ENCODE results near the gene LAD1.

The LAD1 gene

DNA sequence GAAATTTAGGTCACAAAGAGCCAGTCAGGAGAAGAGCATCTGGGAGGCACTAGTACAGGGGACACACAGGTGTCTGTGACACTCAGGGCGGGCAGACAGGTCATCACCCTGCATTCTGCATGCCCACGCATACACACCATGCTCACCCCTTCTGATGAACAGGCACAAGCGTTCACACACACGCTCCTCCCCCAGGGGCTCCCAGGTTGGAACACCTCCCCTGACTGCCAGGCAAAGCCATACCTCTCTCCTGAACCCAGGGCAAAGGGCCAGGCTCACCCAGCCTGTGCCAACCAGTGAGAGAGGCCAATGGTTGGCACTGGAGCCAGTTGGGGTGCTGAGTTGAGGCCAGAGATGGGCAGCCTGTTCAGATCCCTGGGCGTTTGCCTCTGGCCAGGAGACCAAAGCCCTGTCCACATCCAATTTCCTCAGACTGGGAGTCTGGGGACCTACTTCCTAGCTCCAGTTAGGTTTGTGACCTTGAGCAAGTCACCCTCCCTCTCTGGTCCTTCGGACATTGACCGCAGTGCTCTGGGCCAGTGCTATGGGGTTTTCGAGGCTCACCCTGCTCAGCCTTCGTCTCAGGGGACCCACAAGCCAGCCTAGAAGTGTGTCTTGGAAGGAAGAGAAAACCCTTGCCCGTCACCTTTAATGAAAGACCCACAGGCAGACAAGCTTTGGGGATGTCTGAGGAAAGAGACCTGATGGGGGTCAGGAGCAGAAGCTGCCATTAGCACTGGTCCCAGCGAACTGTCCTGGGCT, 5.8 kb upstream of the LAD1 start:
- Mint-ChIP-seq H3K4me3 (no peak overlapping the region), H3K27me3 (no peaks in the 10 kb centered on the region), H3K27ac (no peak overlapping the region), H3K36me3 (ENCODE audit: low read depth) (no peaks in the 10 kb centered on the region), H3K4me1 (ENCODE audit: low read depth) (no peaks in the 10 kb centered on the region), H3K9me3 (no peaks in the 10 kb centered on the region)

DNA sequence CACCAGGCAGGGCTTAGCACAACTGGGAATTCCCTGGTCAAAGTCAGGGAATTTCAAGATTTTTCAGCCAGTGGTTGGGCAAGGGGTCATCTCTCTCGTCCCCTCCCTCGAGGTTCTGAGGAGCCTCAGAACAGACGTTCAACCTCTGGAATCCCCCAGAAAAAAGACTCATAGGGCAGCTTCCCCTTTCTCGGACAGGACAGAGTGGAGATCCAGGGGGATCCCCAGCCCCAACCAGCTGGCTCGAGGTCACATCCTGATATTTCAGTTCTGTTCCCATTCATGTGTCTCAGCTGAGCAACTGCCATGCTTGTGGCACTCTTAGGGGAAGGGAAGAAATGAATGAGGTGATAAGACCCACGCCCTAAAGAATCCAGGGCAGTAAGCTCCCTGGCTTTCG, 4.9 kb upstream of the LAD1 start:
- Mint-ChIP-seq H3K27ac (no peak overlapping the region), H3K27me3 (no peaks in the 10 kb centered on the region), H3K4me1 (ENCODE audit: low read depth) (no peaks in the 10 kb centered on the region), H3K9me3 (no peaks in the 10 kb centered on the region), H3K4me3 (no peak overlapping the region), H3K36me3 (ENCODE audit: low read depth) (no peaks in the 10 kb centered on the region)

DNA sequence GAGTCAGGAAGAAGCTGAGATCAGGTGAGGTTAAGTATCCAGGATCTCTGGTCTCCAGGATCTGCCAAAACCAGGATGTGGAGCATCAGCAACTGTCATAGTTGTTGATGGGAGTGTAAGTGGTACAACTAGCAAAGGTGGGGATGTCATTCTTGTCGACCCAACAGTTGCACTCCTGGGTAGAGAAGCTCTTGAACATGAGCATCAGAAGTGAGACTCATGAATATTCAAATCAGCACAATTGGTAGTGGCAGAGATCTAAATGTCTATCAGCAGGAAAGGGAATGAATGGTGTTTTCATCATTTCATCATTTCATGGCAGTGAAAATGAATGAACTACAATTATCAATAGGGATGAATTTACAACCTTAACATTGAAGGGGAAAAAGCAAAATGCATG, 4.2 kb upstream of the LAD1 start:
- no peaks in the 10 kb centered on the region for H3K4me1 Mint-ChIP-seq (ENCODE audit: low read depth)
- no peak overlapping the region for H3K27ac Mint-ChIP-seq
- H3K27me3 Mint-ChIP-seq: peaks cover 6% of the 10 kb centered on the region
- H3K4me3 Mint-ChIP-seq: no peak overlapping the region
- H3K36me3 Mint-ChIP-seq (ENCODE audit: low read depth): no peaks in the 10 kb centered on the region
- H3K9me3 Mint-ChIP-seq: no peaks in the 10 kb centered on the region

DNA sequence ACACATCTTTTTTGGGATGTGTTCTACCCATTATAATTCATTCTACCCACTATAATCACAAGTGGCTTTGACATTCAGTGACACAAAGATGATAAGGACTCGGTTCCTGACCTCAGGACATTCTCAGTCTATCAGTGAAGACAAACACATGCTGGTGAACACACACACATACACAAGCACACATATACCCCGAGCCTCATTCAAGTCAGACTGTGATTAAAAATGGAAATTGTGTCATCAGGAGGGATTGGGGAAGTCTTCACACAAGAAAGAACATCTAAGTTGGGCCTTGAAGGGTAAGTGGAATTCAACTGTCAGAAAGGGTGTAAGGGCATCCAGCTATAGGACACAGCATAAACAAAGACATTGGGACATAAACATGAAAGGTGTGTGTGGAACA, 2.6 kb upstream of the LAD1 start:
- Mint-ChIP-seq H3K4me3 (no peak overlapping the region), H3K9me3 (no peaks in the 10 kb centered on the region)

DNA sequence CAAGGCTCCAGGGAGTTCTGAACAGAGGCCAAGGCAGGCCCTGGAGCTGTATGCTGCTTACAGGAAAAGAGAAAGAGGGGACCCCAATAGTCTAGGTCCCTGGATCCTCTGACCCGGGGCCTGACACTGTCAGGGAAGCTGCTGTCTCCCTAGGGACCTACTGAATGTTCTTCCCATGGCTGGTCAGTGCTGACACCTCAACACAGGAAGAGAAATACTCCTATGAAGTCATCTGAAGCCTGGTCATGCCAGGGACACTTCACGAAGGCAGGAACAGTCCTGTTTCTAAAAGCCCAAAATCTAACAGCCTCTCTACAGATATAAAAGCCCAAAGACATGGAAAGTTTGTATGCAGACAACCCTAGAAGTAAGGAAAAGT, 1.7 kb upstream of the LAD1 start:
- H3K27ac Mint-ChIP-seq: no peak overlapping the region
- no peaks in the 10 kb centered on the region for H3K9me3 Mint-ChIP-seq
- H3K27me3 Mint-ChIP-seq: peaks cover 22% of the 10 kb centered on the region
- no peaks in the 10 kb centered on the region for H3K36me3 Mint-ChIP-seq (ENCODE audit: low read depth)
- H3K4me1 Mint-ChIP-seq (ENCODE audit: low read depth): no peaks in the 10 kb centered on the region
- H3K4me3 Mint-ChIP-seq: no peak overlapping the region

More for the DNA sequence above, 2.6 kb upstream of the LAD1 start:
- H3K36me3 Mint-ChIP-seq (ENCODE audit: low read depth): no peaks in the 10 kb centered on the region
- no peak overlapping the region for H3K27ac Mint-ChIP-seq
- no peaks in the 10 kb centered on the region for H3K4me1 Mint-ChIP-seq (ENCODE audit: low read depth)
- H3K27me3 Mint-ChIP-seq: peaks cover 16% of the 10 kb centered on the region

DNA sequence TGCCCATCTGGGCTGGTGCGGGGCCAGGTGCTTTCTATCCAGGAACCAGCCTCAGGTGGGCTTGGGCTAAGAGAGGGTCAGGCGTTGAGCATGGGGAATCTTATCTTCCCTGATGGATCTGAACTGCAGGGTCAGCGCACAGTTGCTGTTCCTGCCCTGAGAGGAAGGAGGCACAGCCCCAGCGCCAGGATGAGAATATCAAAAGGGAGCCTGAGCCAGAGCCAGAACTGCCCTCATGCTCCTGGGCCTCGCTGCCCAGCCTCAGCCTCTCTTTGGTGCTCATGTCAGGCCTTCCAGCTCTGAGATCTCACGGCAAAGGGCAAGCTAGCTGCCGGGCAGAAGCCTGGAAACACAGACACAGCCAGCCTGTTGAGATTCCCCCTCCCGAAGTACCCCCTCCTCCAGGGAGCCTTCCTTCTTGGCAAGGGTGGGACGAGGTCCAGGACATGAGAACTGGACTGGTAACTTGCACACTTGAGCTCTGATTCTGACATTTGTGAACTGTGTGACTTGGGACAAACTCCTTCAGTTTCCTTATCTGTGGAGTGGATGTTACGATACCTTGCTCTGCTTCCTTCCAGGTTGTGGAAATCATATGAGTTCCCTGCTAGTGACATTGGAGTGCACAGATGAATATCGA, 1.2 kb upstream of the LAD1 start:
- no peak overlapping the region for H3K27ac Mint-ChIP-seq
- no peaks in the 10 kb centered on the region for H3K36me3 Mint-ChIP-seq (ENCODE audit: low read depth)
- no peak overlapping the region for H3K4me3 Mint-ChIP-seq
- H3K9me3 Mint-ChIP-seq: no peaks in the 10 kb centered on the region
- H3K4me1 Mint-ChIP-seq (ENCODE audit: low read depth): no peaks in the 10 kb centered on the region
- peaks cover 22% of the 10 kb centered on the region for H3K27me3 Mint-ChIP-seq

DNA sequence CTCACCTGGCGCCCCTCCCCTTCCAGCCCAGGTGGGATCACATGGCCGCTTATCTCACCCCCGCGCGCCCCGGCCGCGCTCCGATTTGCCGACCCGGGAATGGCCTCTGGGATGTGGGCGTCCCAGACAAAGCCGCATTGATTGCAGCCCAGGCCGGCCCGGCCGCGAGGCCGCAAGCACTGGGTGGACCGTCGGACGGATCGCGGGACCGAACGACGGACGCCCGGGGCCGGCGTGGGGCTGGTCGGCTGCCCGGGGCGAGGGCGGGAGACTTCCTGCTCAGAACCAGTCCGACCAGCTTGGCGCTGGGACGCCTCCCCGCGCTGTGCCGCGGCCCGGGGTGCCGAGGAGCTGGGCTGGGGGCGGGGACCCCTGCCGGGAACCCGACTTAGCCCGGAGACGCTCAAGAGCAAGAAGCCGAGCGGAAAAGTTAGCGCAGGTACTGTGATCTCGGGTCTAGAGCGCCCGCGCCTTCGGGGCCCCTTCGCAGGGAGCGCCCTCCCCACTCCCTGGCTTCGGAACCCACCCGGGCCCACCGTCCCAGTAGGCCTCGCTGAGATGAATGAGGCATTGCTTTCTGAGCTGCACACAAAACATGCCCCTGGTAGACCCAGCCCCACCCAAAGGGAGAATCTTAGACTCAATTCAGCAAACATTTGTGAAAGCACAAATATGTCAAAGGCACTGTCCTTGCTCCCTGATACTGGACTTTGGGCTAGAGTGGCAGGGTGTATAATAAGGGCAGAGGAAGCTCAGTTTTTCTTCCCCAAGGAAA, 415 bp upstream of the LAD1 start:
- Mint-ChIP-seq H3K27ac (no peak overlapping the region), H3K9me3 (no peaks in the 10 kb centered on the region), H3K27me3 (peaks cover 26% of the 10 kb centered on the region), H3K4me3 (no peak overlapping the region), H3K4me1 (ENCODE audit: low read depth) (no peaks in the 10 kb centered on the region), H3K36me3 (ENCODE audit: low read depth) (no peaks in the 10 kb centered on the region)

- Mint-ChIP-seq H3K36me3 (ENCODE audit: low read depth) (no peaks in the 10 kb centered on the region), H3K9me3 (no peaks in the 10 kb centered on the region), H3K4me3 (no peak overlapping the region), H3K27me3 (peaks cover 29% of the 10 kb centered on the region), H3K27ac (no peak overlapping the region), H3K4me1 (ENCODE audit: low read depth) (no peaks in the 10 kb centered on the region)
Observed at GRCh38 chr1:201397675-201398074, 1.4 kb downstream of the LAD1 start.

DNA sequence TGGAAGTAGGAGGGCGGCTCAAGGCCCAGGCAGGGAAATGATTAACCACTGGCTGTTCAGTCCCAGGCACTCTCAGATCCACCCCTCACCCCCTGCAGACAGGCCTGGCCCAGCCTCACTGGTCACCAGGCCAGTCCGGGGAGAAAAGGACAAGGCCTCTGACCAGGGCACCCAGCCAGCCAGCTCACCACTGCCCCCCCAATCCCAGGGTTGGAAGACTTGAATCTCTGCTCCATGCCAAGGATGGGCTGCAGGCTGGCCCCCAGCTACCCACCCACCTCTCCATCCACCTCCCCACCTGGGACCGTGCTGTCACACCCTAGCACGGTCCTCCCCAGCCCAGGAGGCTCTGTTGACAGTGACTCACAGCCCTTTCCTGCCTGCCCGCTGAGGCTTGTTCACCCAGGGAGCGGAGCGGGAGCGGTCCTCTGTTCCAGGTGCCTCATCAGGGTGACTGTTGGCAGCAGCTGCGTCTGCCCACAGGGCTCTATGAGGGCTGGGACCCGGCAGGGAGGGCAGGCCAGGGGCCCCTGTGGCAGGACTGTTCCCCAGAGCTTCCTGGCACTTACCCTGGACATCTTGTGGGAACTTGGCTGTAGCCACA, 2.2 kb downstream of the LAD1 start:
- Mint-ChIP-seq H3K4me1 (ENCODE audit: low read depth) (no peaks in the 10 kb centered on the region), H3K27me3 (peaks cover 29% of the 10 kb centered on the region)

DNA sequence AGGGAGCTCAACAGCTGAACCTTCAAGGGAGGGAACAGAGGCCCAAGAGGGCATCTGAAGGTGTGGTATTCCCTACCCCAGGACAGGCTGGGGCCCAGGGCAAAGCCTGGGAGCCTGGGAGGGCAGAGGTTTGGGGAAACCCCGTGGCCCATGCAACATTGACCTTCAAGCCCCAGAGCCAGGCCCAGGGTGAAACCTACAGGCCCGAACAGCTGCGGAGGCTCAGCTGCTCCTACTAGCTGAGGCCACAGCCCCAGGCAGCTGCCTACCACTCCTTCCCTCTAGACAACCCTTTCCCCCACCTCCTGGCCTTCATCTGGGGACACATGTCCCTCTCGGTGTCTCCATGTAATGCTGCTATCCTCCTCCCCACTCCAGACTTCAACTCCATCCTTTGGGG, 3.2 kb downstream of the LAD1 start:
- Mint-ChIP-seq H3K4me3 (no peak overlapping the region), H3K9me3 (no peaks in the 10 kb centered on the region), H3K4me1 (ENCODE audit: low read depth) (no peaks in the 10 kb centered on the region), H3K27ac (no peak overlapping the region), H3K36me3 (ENCODE audit: low read depth) (no peaks in the 10 kb centered on the region), H3K27me3 (peaks cover 33% of the 10 kb centered on the region)

More for the DNA sequence above, 2.2 kb downstream of the LAD1 start:
- Mint-ChIP-seq H3K4me3 (no peak overlapping the region), H3K36me3 (ENCODE audit: low read depth) (no peaks in the 10 kb centered on the region), H3K9me3 (no peaks in the 10 kb centered on the region), H3K27ac (no peak overlapping the region)

DNA sequence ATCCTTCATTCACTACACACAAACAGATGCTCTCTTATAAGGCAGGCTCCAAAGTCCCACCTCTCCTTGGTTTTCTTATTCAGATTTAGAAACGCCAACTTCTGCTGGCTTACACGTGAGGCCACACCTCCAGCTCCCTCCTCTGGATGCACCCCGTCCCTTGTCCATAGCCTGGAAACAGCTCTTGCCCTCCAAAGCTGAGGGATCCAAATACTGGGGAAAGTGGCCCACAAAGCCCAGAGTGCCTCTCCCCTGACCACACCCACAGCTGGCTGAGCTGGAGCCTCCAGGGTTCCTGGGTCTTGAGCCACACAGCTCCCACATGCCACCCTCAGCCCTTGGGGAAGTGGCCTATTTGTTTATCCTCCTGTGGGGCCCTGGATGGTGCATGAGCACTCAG, 4.5 kb downstream of the LAD1 start:
- Mint-ChIP-seq H3K27me3 (peaks cover 33% of the 10 kb centered on the region), H3K4me3 (no peak overlapping the region)

GRCh38 chr1:201393076-201393475, 6.0 kb downstream of the LAD1 start:
- no peak overlapping the region for H3K27ac Mint-ChIP-seq
- no peak overlapping the region for H3K4me3 Mint-ChIP-seq
- H3K4me1 Mint-ChIP-seq (ENCODE audit: low read depth): no peaks in the 10 kb centered on the region
- no peaks in the 10 kb centered on the region for H3K9me3 Mint-ChIP-seq
- H3K27me3 Mint-ChIP-seq: peaks cover 25% of the 10 kb centered on the region
- H3K36me3 Mint-ChIP-seq (ENCODE audit: low read depth): no peaks in the 10 kb centered on the region

More for the DNA sequence above, 4.5 kb downstream of the LAD1 start:
- Mint-ChIP-seq H3K27ac (no peak overlapping the region), H3K4me1 (ENCODE audit: low read depth) (no peaks in the 10 kb centered on the region), H3K36me3 (ENCODE audit: low read depth) (no peaks in the 10 kb centered on the region), H3K9me3 (no peaks in the 10 kb centered on the region)

GRCh38 chr1:201391651-201392511, 7.2 kb downstream of the LAD1 start:
- Mint-ChIP-seq H3K36me3 (ENCODE audit: low read depth) (no peaks in the 10 kb centered on the region), H3K4me1 (ENCODE audit: low read depth) (no peaks in the 10 kb centered on the region), H3K27me3 (peaks cover 23% of the 10 kb centered on the region), H3K27ac (no peak overlapping the region), H3K4me3 (no peak overlapping the region), H3K9me3 (no peaks in the 10 kb centered on the region)

GRCh38 chr1:201391225-201391624, 7.9 kb downstream of the LAD1 start:
- Mint-ChIP-seq H3K36me3 (ENCODE audit: low read depth) (no peaks in the 10 kb centered on the region), H3K27ac (no peak overlapping the region), H3K4me1 (ENCODE audit: low read depth) (no peaks in the 10 kb centered on the region), H3K9me3 (no peaks in the 10 kb centered on the region), H3K4me3 (no peak overlapping the region), H3K27me3 (peaks cover 20% of the 10 kb centered on the region)

Data from stimulated activated naive CD8-positive, alpha-beta T cell treated with anti-CD3 and anti-CD28 coated beads, Interleukin-15, Interleukin-2, amounts not matched to agents 100 ng/mL and 50 ng/mL, for 24 hours (primary cell).